HG02938 (cell line): ENCODE measurements around the gene CAMKK1.
"Not testable (repeated sequence)": the region's sequence is repeated elsewhere in the genome, so short reads cannot be mapped to it uniquely, and the experiment has no call there.

Source experiments
- ATAC-seq: cut with Tn5 transposase; IDR thresholded peaks from one replicate; pipeline ENCODE4 v1.9.1; 2021; ENCODE audit warnings: mild to moderate bottlenecking, moderate library complexity; ENCODE audit not compliant: unreplicated experiment

Gene CAMKK1

GRCh38 chr17:3880983-3881382 lies 11.9 kb downstream of the CAMKK1 start:
- ATAC-seq, result no peak

- no peak for ATAC-seq
These were observed 13.0 kb downstream of the CAMKK1 start for GRCh38 chr17:3879591-3880417.

GRCh38 chr17:3879186-3879585 lies 13.7 kb downstream of the CAMKK1 start:
- no peak for ATAC-seq

- ATAC-seq, result no peak
These were observed 15.6 kb downstream of the CAMKK1 start for GRCh38 chr17:3877220-3877619.

- ATAC-seq, result no peak
These were observed 17.5 kb downstream of the CAMKK1 start for GRCh38 chr17:3875317-3875716.

GRCh38 chr17:3873862-3874261 lies 19.0 kb downstream of the CAMKK1 start:
- ATAC-seq, result no peak

- no peak for ATAC-seq
These were observed 22.0 kb downstream of the CAMKK1 start for GRCh38 chr17:3870871-3871306.

GRCh38 chr17:3867606-3868005 lies 25.2 kb downstream of the CAMKK1 start:
- no peak for ATAC-seq

- no peak for ATAC-seq
These were observed 25.7 kb downstream of the CAMKK1 start for GRCh38 chr17:3867106-3867505.

GRCh38 chr17:3866276-3866675 lies 26.6 kb downstream of the CAMKK1 start:
- ATAC-seq, result no peak

GRCh38 chr17:3865176-3865575 lies 27.7 kb downstream of the CAMKK1 start:
- no peak for ATAC-seq

- ATAC-seq, result no peak
These were observed 28.3 kb downstream of the CAMKK1 start for GRCh38 chr17:3864534-3864933.

GRCh38 chr17:3861761-3862681 lies 30.8 kb downstream of the CAMKK1 start:
- no peak for ATAC-seq

GRCh38 chr17:3860939-3861700 lies 31.7 kb downstream of the CAMKK1 start:
- no peak for ATAC-seq

- no peak for ATAC-seq
These were observed 32.9 kb downstream of the CAMKK1 start for GRCh38 chr17:3859940-3860339.

- ATAC-seq, result no peak
These were observed 35.4 kb downstream of the CAMKK1 start for GRCh38 chr17:3857261-3858105.

GRCh38 chr17:3854204-3854603 lies 38.6 kb downstream of the CAMKK1 start:
- ATAC-seq, result not testable (repeated sequence)

GRCh38 chr17:3852561-3852960 lies 40.3 kb downstream of the CAMKK1 start:
- ATAC-seq, result no peak

GRCh38 chr17:3851461-3852100 lies 41.3 kb downstream of the CAMKK1 start:
- no peak for ATAC-seq
